Osteoblast (primary cell): Measurements from ENCODE around the gene KIF18A. TPM values are rescaled to one million over a fixed set of nuclear protein-coding genes. Genes with fewer than 3 reads are reported as not detected.

Source experiments
- DNase-seq: peaks from one replicate; pipeline ENCODE4 v3.0.0; 2011; ENCODE audit warnings: low spot score, mixed read lengths; ENCODE audit not compliant: insufficient read length; ENCODE audit errors: missing footprints
- H2AFZ ChIP-seq: 2 replicates; pipeline ENCODE4 v1.6.0; 2011; ENCODE audit warnings: mild to moderate bottlenecking, low read length
- H3K27ac ChIP-seq: 2 replicates; pipeline ENCODE4 v1.5.1; 2011; ENCODE audit warnings: mild to moderate bottlenecking, low read depth, low read length, moderate library complexity
- H3K27me3 ChIP-seq: 2 replicates; pipeline ENCODE4 v1.6.0; 2012; ENCODE audit warnings: mild to moderate bottlenecking, control low read depth, inconsistent platforms, low read length, moderate library complexity; ENCODE audit not compliant: insufficient read depth
- H3K36me3 ChIP-seq: 2 replicates; pipeline ENCODE4 v1.5.1; 2011; ENCODE audit warnings: mild to moderate bottlenecking, low read length, control low read depth, moderate library complexity; ENCODE audit not compliant: insufficient read depth
- H3K4me1 ChIP-seq: 2 replicates; pipeline ENCODE4 v1.5.1; 2011; ENCODE audit warnings: mild to moderate bottlenecking, low read length, control low read depth, moderate library complexity; ENCODE audit not compliant: insufficient read depth
- H3K4me2 ChIP-seq: 2 replicates; pipeline ENCODE4 v1.6.0; 2011; ENCODE audit warnings: mild to moderate bottlenecking, low read length; ENCODE audit not compliant: insufficient read depth
- H3K4me3 ChIP-seq: fragments of 200-600 bp; sonication (generic); 3 replicates; pipeline ENCODE4 v1.5.1; 2012; ENCODE audit warnings: mild to moderate bottlenecking, low read length, inconsistent platforms; ENCODE audit not compliant: insufficient read depth
- H3K79me2 ChIP-seq: 2 replicates; pipeline ENCODE4 v1.6.0; 2012; ENCODE audit warnings: mild to moderate bottlenecking, low read length, control low read depth, inconsistent platforms; ENCODE audit not compliant: insufficient read depth
- H3K9me3 ChIP-seq: 2 replicates; pipeline ENCODE4 v1.5.1; 2011; ENCODE audit warnings: low read depth, low read length, control low read depth
- H4K20me1 ChIP-seq: 2 replicates; pipeline ENCODE4 v1.6.0; 2012; ENCODE audit warnings: mild to moderate bottlenecking, low read length, control low read depth; ENCODE audit not compliant: insufficient read depth
- total RNA-seq: library from RNA; depleted of rRNA; stranded (reverse); fragments of >200 nt; gene quantifications from 2 replicates; pipeline ENCODE4 v1.2.3, GENCODE V29; 2012
- TF ChIP-seq, protein P1 (sequence below): IDR thresholded peaks from 2 replicates; pipeline ENCODE4 v1.5.1; 2011; ENCODE audit warnings: mild to moderate bottlenecking, low read depth, low read length, moderate library complexity; ENCODE audit errors: extremely low read depth

KIF18A gene
- total RNA-seq, 1 donor, result 4.0 TPM

DNA sequence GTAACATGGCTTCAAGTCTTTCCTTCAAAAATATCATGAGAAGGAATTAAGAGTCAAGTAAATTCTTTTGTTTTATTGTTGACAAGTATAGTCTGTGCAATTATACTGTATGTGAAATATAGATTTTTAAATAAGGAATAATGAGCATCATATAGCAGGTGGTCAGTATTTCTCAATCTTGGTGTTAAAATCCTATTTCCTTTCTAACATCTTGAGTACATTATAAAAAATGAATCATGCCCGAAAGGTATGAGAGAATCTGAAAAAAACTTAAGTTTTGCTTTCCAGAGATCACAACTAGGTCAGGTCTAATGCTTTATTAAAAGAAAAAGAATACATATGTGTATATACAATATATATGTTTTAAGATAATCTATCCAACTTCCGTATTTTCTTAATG lies 53.1 kb downstream of the KIF18A start:
- DNase-seq, result no peak
- H2AFZ ChIP-seq, result no peak overlapping the region
- H3K36me3 ChIP-seq, result peaks cover 13% of the 10 kb centered on the region
- no peak overlapping the region for H3K4me2 ChIP-seq
- no peak overlapping the region for H3K27ac ChIP-seq
- no peaks in the 10 kb centered on the region for H3K9me3 ChIP-seq
- no peak overlapping the region for H3K4me3 ChIP-seq
- no peaks in the 10 kb centered on the region for H3K4me1 ChIP-seq
- TF ChIP-seq, protein P1, sequence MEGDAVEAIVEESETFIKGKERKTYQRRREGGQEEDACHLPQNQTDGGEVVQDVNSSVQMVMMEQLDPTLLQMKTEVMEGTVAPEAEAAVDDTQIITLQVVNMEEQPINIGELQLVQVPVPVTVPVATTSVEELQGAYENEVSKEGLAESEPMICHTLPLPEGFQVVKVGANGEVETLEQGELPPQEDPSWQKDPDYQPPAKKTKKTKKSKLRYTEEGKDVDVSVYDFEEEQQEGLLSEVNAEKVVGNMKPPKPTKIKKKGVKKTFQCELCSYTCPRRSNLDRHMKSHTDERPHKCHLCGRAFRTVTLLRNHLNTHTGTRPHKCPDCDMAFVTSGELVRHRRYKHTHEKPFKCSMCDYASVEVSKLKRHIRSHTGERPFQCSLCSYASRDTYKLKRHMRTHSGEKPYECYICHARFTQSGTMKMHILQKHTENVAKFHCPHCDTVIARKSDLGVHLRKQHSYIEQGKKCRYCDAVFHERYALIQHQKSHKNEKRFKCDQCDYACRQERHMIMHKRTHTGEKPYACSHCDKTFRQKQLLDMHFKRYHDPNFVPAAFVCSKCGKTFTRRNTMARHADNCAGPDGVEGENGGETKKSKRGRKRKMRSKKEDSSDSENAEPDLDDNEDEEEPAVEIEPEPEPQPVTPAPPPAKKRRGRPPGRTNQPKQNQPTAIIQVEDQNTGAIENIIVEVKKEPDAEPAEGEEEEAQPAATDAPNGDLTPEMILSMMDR, result no peak
- H4K20me1 ChIP-seq, result no peaks in the 10 kb centered on the region
- no peaks in the 10 kb centered on the region for H3K27me3 ChIP-seq
- H3K79me2 ChIP-seq, result no peaks in the 10 kb centered on the region

DNA sequence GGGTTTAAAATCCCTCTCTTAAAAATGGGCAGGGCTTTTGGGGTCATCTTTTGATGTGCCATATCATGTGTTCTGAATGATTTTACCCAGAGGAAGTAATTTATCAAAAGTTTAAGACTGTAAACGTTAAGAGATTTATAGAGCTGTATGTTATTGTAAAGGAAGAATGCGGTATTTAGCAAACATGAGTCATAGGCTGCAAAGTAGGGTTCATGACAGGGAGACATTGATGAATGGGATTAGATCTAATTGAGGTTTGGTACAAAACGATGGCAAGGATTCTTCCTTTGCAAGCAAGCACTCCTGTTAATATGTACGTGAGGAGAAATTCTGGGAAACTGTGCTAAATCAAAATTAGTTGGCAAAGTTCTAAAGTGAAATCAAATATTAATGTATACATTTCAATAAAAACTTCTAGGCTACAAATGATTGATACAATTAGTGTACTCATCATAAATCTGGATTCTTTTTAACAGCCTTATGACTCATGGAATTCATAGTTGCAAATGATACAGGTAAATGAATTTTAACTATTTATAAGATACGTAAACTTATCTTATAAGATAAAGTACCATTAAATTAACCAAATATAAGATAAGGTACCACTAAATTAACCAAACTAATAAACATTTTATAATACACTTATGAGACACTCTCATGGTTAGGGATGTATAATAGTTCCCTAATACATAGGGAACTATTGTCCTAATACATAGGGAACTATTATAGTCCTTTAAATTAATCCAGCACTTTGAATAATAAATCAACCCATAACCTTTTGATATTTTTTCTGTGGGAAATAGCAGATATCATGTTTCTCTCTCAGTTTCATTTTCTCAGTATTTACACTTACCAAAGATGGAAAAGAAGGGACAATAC lies 58.4 kb downstream of the KIF18A start:
- Histone ChIP-seq H2AFZ (no peak overlapping the region), H3K36me3 (no peaks in the 10 kb centered on the region), H3K4me1 (peaks cover 5% of the 10 kb centered on the region), H3K27ac (no peak overlapping the region), H3K4me3 (no peak overlapping the region), H4K20me1 (no peaks in the 10 kb centered on the region), H3K9me3 (no peaks in the 10 kb centered on the region), H3K27me3 (no peaks in the 10 kb centered on the region), H3K4me2 (peak overlapping the region; percentile 58), H3K79me2 (no peaks in the 10 kb centered on the region)
- no peak for DNase-seq
- TF ChIP-seq, protein P1, result no peak

DNA sequence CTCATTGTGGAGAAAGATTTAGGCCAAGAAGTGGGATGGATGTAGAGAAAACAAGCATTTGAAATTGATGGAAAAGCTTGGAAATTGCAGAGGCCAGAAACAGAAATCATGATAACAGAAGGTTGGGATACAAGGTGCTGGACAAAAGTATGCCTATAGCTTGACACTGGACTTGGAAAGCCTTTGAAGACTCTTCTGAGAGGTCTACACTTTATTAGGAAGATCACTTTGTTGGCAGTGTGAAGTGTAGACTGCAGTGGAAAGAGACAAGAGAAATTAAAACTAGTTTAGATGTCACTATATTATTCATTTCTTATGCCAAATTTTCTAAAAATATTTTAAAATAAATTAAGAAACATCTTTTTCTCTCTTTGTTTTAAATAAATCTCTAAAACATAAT lies 59.1 kb downstream of the KIF18A start:
- H3K4me1 ChIP-seq, result peaks cover 5% of the 10 kb centered on the region
- no peaks in the 10 kb centered on the region for H3K27me3 ChIP-seq
- H3K4me2 ChIP-seq, result no peak overlapping the region
- no peaks in the 10 kb centered on the region for H4K20me1 ChIP-seq
- no peak for DNase-seq
- H3K9me3 ChIP-seq, result no peaks in the 10 kb centered on the region
- H3K79me2 ChIP-seq, result no peaks in the 10 kb centered on the region
- no peaks in the 10 kb centered on the region for H3K36me3 ChIP-seq
- TF ChIP-seq, protein P1, result no peak
- H3K27ac ChIP-seq, result no peak overlapping the region
- H3K4me3 ChIP-seq, result no peak overlapping the region
- peak overlapping the region; percentile 25 for H2AFZ ChIP-seq

DNA sequence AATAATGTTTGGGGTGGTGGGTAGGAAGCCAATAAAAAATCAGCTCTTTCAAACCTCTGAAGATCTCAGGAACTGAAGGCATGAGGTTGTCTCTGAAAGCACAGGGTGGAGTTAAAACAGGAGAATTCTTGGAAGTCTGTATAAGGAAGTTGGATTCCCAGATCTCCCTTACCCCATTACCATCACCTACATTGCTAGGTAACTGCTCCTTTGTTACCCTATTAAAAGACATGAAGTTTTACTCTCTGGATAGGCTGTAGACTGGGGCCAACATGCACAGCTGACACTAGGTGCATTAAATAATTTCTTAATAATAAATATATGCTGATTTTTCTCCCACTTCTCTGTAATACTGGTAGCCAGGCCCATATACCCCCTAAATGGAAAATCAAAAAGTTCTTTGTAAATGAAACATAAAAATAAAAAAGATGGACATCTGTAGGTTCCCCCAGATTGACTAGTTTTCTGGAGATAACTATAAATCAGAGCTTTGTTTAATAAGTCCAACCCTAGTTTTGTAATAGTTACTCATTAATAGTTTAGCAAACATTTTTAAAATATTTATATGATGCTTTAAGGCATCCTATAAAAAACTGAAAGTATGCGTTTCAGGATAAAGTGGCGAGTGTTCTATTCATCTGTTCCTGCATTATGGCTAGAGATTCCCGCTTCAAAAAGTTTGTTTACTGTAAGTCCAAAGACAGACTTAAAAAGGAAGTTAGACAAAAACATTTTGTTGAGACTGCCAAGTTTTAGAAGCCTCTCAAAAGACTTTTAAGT lies 63.8 kb downstream of the KIF18A start:
- DNase-seq, result no peak
- Histone ChIP-seq H3K4me2 (no peak overlapping the region), H3K36me3 (no peaks in the 10 kb centered on the region), H3K79me2 (no peaks in the 10 kb centered on the region), H2AFZ (no peak overlapping the region), H3K4me3 (no peak overlapping the region), H4K20me1 (no peaks in the 10 kb centered on the region), H3K27me3 (no peaks in the 10 kb centered on the region), H3K4me1 (no peaks in the 10 kb centered on the region), H3K27ac (no peak overlapping the region), H3K9me3 (no peaks in the 10 kb centered on the region)
- TF ChIP-seq, protein P1, result no peak
